Brain microvascular endothelial cell (primary cell): Measurements from ENCODE around the gene TMEM185A.
"Not testable (repeated sequence)": the region's sequence is repeated elsewhere in the genome, so short reads cannot be mapped to it uniquely, and the experiment has no call there.

Experiments
- DNase-seq: peaks from one replicate; pipeline ENCODE4 v3.0.0-alpha.2; 2020
- H3K27ac ChIP-seq: fragments of 250-450 bp; sonication (Bioruptor Pico); 2 replicates; pipeline ENCODE4 v1.5.1; 2020; ENCODE audit warnings: mild to moderate bottlenecking, moderate library complexity
- H3K27me3 ChIP-seq: fragments of 250-450 bp; sonication (Bioruptor Pico); replicated peaks from 2 replicates; pipeline ENCODE4 v1.5.1; 2020; ENCODE audit warnings: mild to moderate bottlenecking
- H3K36me3 ChIP-seq: fragments of 250-450 bp; sonication (Bioruptor Pico); replicated peaks from 2 replicates; pipeline ENCODE4 v1.5.1; 2020; ENCODE audit warnings: mild to moderate bottlenecking
- H3K4me3 ChIP-seq: 2 replicates; pipeline ENCODE4 v1.5.1; 2011; ENCODE audit warnings: low read depth, mild to moderate bottlenecking, control low read depth, low read length, moderate library complexity
- CTCF ChIP-seq: IDR thresholded peaks from 2 replicates; pipeline ENCODE4 v1.5.1; 2011; ENCODE audit warnings: low read depth, mild to moderate bottlenecking, moderate library complexity, low read length, control low read depth, inconsistent platforms; ENCODE audit errors: missing control alignments
- in situ Hi-C: cut with HindIII; loops from 2 replicates; pipeline ENCODE4 v1.10.0; 2017; ENCODE audit warnings: low sequenced_read_pairs, low pct_ligation_motif_present

Gene TMEM185A

GRCh38 chrX:149570668-149571067 lies 60.9 kb downstream of the TMEM185A start:
- peak; percentile 21 for DNase-seq
- no peaks in the 10 kb centered on the region for H3K27me3 ChIP-seq
- H3K4me3 ChIP-seq: no peak overlapping the region
- no peak for TF ChIP-seq CTCF
- in situ Hi-C loops: no loop called here
- H3K27ac ChIP-seq: no peak overlapping the region
- no peaks in the 10 kb centered on the region for H3K36me3 ChIP-seq

- Histone ChIP-seq H3K36me3 (no peaks in the 10 kb centered on the region), H3K4me3 (no peak overlapping the region), H3K27ac (no peak overlapping the region), H3K27me3 (no peaks in the 10 kb centered on the region)
- TF ChIP-seq CTCF: no peak
- in situ Hi-C loops: no loop called here
- no peak for DNase-seq
Measured at GRCh38 chrX:149569770-149570169, 61.8 kb downstream of the TMEM185A start.

DNA sequence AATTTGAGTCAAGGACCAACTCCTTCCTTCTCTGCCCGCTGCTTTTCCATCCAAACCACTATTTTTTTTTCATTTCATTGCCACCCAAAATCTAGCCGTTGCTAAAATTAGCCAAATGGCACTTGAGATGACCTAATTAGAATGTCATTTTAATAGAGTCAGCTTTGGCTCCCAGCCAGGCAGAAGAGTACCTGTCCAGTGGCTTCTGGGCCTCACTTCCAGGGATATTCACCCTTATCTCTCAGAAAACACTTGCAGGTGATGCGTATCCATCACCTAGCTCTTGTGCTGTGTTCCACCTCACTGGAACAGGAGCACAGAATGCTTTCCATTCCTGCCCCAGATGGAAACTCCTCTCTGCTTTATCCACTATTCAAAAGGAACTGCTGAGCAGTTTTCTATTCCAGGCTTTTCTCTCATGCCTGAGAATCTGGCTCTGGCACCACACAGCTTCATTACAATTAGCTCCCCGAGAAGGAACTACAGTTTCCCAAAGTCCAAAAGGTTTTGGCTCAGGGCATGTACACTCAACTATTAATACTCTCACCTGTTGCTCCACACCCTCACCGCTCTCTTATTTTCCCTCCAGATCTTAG lies 62.8 kb downstream of the TMEM185A start:
- no peak for DNase-seq
- Histone ChIP-seq H3K27me3 (no peaks in the 10 kb centered on the region), H3K27ac (no peak overlapping the region), H3K4me3 (no peak overlapping the region), H3K36me3 (no peaks in the 10 kb centered on the region)
- in situ Hi-C loops: no loop called here
- no peak for TF ChIP-seq CTCF

DNA sequence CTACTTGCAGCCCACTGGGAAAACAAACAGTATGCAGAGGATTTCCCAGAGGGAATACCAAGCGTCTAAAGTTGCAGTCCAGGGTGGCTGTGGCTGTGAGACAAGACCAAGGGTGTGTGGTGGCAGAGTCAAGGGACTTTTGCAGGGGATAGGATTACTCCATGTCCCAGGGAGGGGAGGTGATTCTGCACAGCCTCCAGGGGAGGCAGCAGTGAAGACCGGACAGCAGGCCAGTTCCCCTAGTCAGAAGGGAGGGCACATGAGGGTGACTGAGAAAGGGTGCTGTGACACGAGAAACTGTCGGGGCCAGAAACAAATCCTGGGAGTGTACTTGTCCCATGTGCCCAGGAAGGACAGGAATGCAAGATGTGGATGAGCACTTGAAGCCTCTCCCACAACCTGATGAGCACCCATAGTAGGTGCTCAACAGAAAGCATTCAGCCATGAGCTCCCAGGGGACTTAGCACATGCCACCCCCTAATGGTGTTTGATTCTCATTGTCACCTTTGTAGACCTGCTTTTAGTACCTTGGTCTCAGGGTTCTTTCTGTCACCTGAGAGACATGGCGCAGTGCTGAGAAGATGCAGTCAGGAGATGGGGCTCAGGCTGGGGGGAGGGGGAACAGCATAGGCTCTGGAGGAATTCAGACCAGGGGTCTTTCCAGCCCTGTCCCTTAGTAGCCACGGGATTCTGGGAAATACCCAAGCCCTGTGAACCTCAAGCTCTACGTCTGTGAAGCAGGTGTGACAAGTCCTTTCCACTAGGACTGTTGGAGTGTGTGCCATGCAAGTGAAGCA lies 63.8 kb downstream of the TMEM185A start:
- Histone ChIP-seq H3K27me3 (no peaks in the 10 kb centered on the region), H3K27ac (no peak overlapping the region), H3K36me3 (no peaks in the 10 kb centered on the region), H3K4me3 (no peak overlapping the region)
- DNase-seq: no peak
- in situ Hi-C loops: no loop called here
- TF ChIP-seq CTCF: no peak

DNA sequence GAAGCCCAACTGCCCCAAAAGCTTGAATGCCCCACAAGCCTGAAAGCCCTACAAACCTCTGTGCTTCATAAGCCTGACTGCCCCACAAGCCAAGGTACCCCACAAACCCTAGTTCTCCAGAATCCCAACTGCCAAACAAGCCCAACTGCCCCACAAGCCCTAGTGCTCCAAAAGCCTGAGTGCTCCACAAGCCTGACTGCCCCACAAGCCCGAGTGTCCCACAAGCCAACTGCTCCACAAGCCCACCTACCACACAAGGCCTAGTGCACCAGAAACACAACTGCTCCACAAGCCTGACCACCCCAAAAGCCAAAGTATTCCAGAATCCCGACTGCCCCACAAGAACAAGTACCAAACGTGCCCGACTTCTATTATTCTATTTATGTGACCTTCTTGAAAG lies 68.2 kb downstream of the TMEM185A start:
- Histone ChIP-seq H3K4me3 (no peak overlapping the region), H3K27ac (no peak overlapping the region)
- TF ChIP-seq CTCF: no peak

GRCh38 chrX:149555251-149555650 lies 76.3 kb downstream of the TMEM185A start:
- in situ Hi-C loops, DNase-seq, H3K4me3 ChIP-seq, H3K27ac ChIP-seq, H3K27me3 ChIP-seq, H3K36me3 ChIP-seq: not testable (repeated sequence)

More for the DNA sequence above, 68.2 kb downstream of the TMEM185A start:
- H3K36me3 ChIP-seq: no peaks in the 10 kb centered on the region
- DNase-seq: no peak
- in situ Hi-C loops: no loop called here
- H3K27me3 ChIP-seq: no peaks in the 10 kb centered on the region

- H3K27ac ChIP-seq, H3K4me3 ChIP-seq, H3K27me3 ChIP-seq, DNase-seq, H3K36me3 ChIP-seq, in situ Hi-C loops: not testable (repeated sequence)
Measured at GRCh38 chrX:149551939-149552248, 79.7 kb downstream of the TMEM185A start.

- H3K27me3 ChIP-seq: not testable (repeated sequence)
Measured at GRCh38 chrX:149551245-149551938, 80.2 kb downstream of the TMEM185A start.

DNA sequence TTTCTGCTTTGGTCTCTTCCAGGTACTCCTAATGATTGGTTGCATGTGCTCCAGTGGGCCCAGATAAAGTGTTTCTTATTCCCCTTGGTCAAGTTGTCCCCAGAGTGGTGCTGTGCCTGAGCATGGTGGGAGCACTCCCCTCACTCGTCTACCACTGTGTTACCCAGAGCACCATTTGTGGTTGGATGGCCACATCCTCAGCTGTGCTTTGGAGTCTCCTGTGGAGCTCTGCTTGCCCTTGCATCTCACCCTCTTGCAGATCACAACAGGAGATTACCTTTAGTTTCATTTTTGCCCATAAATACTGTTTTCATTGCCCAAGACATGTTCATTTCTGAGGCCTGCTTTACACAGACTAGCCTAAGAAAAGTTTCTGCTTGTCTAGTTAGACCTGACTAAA lies 81.1 kb downstream of the TMEM185A start:
- H3K27me3 ChIP-seq, H3K27ac ChIP-seq, DNase-seq, in situ Hi-C loops, H3K4me3 ChIP-seq, H3K36me3 ChIP-seq: not testable (repeated sequence)

More at GRCh38 chrX:149551245-149551938, 80.2 kb downstream of the TMEM185A start:
- DNase-seq, H3K4me3 ChIP-seq, H3K36me3 ChIP-seq, in situ Hi-C loops, H3K27ac ChIP-seq: not testable (repeated sequence)
